ENCODE measurements around the gene ACSBG1. TPM values are rescaled to one million over a fixed set of nuclear protein-coding genes. Genes with fewer than 3 reads are reported as not detected.
A peak's percentile ranks its signal among the peaks of the same experiment; 100 is the strongest.

The ACSBG1 gene
- total and polyA plus RNA-seq, 10 of the 15 experiments (the other 5 are each of a cell fraction or from before 2014, with no cell fraction given), result 0.11 to 0.75 (median 0.42) TPM

GRCh38 chr15:78167227-78167888, 67.0 kb downstream of the ACSBG1 start (continued):
- TF ChIP-seq EED (IDR thresholded peaks at IDR 0.05; ENCODE audit: low read depth) (0 out of 2 replicates have a peak, but pooled peaks have one; percentile 42), LARP7 (IDR thresholded peaks at IDR 0.05) (no peak), EP300 (IDR thresholded peaks at IDR 0.05; ENCODE audit: borderline replicate concordance in 1 of 2, control insufficient read depth in 1 of 2, low read depth in 2 of 2, low read length in 2 of 2) (peak; percentile 53 to 73; a peak in 2 of 4 replicates), HDAC2 (IDR thresholded peaks at IDR 0.05) (no peak), BACH1 (IDR thresholded peaks at IDR 0.05; ENCODE audit: borderline replicate concordance) (no peak), CTCF (IDR thresholded peaks at IDR 0.05 in 2 of 3, conservative IDR thresholded peaks at IDR 0.05 in 1 of 3; ENCODE audit: control insufficient read depth in 2 of 3, extremely low read depth in 1 of 3, insufficient read depth in 1 of 3, low read depth in 3 of 3, low read length in 3 of 3) (no peak), SIX5 (IDR thresholded peaks at IDR 0.05; ENCODE audit: low read depth, low read length, severe bottlenecking) (no peak), IRF4 (IDR thresholded peaks at IDR 0.05; ENCODE audit: low read depth, low read length) (peak; percentile 76; the same call in 1 of the 2 replicates), TCF12 (IDR thresholded peaks at IDR 0.05; ENCODE audit: low read depth, low read length) (peak; percentile 86; the same call in 1 of the 2 replicates), TAF1 (IDR thresholded peaks at IDR 0.05; ENCODE audit: borderline replicate concordance, low read depth, low read length) (no peak), NFYB (IDR thresholded peaks at IDR 0.05; ENCODE audit: insufficient read depth, low read depth, low read length) (no peak), FOS (IDR thresholded peaks at IDR 0.05; ENCODE audit: borderline replicate concordance, extremely low read depth, insufficient read length) (no peak), KAT2A (conservative IDR thresholded peaks at IDR 0.05; ENCODE audit: control insufficient read depth, low read depth, low read length) (no peak), RAD21 (IDR thresholded peaks at IDR 0.05; ENCODE audit: insufficient read depth, low read depth, low read length) (no peak), SREBF1 (IDR thresholded peaks at IDR 0.05; ENCODE audit: low read length) (no peak), CHD2 (IDR thresholded peaks at IDR 0.05; ENCODE audit: borderline replicate concordance, low read depth, low read length) (peak; percentile 80), SMAD1 (IDR thresholded peaks at IDR 0.05; ENCODE audit: low read depth, partially characterized antibody) (no peak), GATAD2B (conservative IDR thresholded peaks at IDR 0.05; ENCODE audit: low read depth) (no peak), POLR2AphosphoS2 (IDR thresholded peaks at IDR 0.05; ENCODE audit: low read depth, low read length) (no peak), SP1 (IDR thresholded peaks at IDR 0.05; ENCODE audit: low read depth, low read length) (peak; percentile 60), NBN (IDR thresholded peaks at IDR 0.05) (peak; percentile 77), FOXM1 (IDR thresholded peaks at IDR 0.05; ENCODE audit: low read depth, low read length) (peak; percentile 50; the same call in 1 of the 2 replicates), BHLHE40 (IDR thresholded peaks at IDR 0.05; ENCODE audit: borderline replicate concordance in 1 of 2, low read depth in 2 of 2, low read length in 1 of 2) (peak; percentile 24 to 42; a peak in 1 of 4 replicates)
- TF ChIP-seq, protein P1, sequence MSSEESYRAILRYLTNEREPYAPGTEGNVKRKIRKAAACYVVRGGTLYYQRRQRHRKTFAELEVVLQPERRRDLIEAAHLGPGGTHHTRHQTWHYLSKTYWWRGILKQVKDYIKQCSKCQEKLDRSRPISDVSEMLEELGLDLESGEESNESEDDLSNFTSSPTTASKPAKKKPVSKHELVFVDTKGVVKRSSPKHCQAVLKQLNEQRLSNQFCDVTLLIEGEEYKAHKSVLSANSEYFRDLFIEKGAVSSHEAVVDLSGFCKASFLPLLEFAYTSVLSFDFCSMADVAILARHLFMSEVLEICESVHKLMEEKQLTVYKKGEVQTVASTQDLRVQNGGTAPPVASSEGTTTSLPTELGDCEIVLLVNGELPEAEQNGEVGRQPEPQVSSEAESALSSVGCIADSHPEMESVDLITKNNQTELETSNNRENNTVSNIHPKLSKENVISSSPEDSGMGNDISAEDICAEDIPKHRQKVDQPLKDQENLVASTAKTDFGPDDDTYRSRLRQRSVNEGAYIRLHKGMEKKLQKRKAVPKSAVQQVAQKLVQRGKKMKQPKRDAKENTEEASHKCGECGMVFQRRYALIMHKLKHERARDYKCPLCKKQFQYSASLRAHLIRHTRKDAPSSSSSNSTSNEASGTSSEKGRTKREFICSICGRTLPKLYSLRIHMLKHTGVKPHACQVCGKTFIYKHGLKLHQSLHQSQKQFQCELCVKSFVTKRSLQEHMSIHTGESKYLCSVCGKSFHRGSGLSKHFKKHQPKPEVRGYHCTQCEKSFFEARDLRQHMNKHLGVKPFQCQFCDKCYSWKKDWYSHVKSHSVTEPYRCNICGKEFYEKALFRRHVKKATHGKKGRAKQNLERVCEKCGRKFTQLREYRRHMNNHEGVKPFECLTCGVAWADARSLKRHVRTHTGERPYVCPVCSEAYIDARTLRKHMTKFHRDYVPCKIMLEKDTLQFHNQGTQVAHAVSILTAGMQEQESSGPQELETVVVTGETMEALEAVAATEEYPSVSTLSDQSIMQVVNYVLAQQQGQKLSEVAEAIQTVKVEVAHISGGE (CRISPR knock-in tag; IDR thresholded peaks at IDR 0.05), result no peak
- TF ChIP-seq, protein P2, sequence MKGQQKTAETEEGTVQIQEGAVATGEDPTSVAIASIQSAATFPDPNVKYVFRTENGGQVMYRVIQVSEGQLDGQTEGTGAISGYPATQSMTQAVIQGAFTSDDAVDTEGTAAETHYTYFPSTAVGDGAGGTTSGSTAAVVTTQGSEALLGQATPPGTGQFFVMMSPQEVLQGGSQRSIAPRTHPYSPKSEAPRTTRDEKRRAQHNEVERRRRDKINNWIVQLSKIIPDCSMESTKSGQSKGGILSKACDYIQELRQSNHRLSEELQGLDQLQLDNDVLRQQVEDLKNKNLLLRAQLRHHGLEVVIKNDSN (IDR thresholded peaks at IDR 0.05; ENCODE audit: borderline replicate concordance, extremely low read length, insufficient read depth, low read depth, low read length), result no peak

Data from GM12878 (cell line).